ENCODE results near the gene RTF1.

RTF1 gene

DNA sequence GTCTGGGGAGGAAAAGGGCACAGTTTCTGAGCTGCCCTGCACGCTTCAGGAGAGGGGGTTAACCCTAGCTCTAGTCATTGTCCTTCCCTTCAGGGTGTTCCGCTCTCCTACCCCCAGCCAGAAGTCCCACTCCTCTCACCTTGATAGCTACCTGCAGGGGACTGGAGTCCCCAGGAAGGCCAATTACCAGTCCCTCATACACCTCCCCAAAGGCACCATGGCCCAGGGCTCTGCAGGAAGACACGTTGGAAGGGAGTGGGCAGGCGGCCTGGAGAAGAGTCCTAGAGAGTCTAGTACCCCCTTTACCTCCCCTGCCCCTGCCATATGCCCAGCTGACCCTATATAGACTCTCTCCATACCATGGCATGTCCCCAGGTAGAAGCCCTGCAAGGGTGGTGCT, 88.9 kb downstream of the RTF1 start:
- DNase-seq (ENCODE audit: low read depth in 2 of 2), result no peak

DNA sequence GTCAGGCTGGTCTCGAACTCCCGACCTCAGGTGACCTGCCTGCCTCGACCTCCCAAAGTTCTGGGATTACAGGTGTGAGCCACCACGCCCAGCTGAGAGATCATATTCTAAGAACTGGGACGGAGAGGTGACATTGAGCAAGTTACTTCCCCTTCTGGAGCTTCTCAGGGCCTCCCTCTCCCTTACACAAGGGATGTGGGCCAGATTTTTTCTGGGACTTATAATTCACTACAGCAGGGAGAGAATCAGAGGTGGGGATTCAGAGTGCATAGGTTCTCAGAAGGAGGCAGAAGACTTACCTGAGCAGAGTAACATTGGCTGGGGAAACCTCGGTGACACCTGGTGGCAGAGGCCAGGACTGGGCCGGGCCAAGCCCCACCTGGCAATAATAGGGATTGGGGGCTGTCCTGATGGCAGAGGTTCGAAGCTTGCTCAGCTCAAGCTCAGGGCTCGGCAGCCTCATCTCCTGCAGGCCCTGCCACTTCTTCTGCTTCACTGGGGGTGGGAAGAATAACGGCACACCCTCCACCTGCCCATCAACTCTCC, 90.0 kb downstream of the RTF1 start:
- DNase-seq (ENCODE audit: low read depth in 2 of 2), result no peak

DNA sequence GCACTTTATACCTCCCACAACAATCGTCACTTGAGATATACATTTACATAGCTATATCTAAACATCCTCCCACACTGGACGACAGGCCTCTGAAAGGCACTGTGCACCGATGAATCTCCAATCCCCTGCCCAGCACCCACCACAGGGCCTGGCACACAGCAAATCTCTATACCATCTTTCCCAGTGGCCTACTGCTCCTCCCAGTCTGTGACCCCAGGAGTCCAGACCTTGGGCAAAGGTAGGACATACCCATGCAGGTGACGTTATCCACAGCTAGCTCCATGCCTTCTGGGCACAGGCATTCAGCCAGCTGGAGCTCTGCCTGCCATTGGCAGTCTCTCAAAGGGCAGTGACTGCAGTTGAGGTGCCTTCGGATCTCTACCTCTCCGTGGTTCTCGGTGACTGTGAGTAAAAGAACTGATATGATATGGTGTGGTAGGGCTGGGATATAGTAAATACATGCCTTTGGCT, 91.0 kb downstream of the RTF1 start:
- DNase-seq (ENCODE audit: low read depth in 2 of 2), result no peak

DNA sequence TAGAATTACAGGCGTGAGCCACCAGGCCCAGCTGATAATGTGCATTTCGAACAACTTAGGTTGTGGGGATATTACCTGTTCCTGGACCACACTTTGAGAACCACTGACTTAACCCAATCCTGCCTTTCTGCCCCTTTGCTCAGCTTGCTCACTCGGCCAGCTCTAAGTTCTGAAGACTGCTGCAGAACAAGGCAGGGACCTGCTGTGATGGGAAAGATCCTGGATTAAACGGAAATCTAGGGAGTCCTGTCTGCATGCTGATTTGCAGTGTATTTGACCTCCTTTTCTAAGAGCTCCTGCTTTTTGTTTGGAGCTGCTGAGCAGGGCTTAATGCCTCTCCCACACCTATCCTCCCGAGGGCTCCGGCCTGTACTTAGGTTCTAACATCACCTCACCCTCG, 93.8 kb downstream of the RTF1 start:
- no peak for DNase-seq (ENCODE audit: low read depth in 2 of 2)

DNA sequence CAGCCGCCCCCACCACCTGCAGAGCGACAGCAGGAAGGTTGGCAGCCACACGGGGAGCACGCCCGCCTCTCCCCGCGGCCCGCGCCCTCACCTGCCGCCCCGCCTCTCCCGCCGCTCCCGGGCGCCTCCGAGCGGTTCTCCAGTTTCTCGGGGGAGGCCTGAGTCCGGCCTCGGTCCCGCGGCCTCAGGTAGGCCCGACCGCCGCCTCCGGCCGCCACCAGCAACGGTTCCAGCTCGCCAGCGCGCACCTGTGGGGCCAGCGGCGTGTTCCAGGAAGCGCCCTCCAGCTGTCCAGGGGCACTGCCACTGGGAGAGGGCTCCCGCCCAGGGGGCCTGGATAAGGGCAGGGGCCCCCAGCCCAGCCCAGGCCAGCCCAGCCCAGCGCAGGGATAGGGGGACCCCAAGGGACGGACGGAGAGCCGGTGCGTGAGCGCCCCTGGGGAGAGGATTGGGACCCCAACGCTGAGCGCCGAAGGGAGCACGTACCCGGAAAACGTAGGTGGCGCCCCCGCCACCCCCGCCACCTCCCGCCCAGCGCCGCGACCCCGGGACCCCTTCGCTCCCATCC, 94.5 kb downstream of the RTF1 start:
- no peak for DNase-seq (ENCODE audit: low read depth in 2 of 2)

DNA sequence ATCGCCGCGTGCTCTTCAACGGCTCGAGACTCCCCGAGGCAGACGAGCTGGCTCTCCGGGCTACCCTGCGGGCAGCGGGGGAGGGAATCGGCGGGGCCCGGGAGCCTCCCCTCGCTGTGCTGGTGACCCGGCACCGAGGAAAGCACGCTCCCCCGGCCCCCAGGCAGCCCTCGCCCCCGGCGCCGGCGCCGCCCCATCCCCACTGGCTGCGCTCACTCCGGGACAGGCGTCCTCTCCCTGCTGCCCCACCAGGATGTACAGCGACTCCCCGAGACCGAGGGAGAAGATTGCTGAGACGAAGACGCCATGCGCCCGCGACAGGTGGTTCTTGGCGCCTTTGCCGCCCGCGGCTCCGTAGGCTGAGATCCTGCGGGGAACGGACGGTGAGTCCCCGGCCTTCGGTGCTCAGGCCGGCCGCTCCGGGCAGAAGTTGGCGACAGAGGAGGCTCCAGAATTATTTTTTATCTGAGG, 95.0 kb downstream of the RTF1 start:
- no peak for DNase-seq (ENCODE audit: low read depth in 2 of 2)

DNA sequence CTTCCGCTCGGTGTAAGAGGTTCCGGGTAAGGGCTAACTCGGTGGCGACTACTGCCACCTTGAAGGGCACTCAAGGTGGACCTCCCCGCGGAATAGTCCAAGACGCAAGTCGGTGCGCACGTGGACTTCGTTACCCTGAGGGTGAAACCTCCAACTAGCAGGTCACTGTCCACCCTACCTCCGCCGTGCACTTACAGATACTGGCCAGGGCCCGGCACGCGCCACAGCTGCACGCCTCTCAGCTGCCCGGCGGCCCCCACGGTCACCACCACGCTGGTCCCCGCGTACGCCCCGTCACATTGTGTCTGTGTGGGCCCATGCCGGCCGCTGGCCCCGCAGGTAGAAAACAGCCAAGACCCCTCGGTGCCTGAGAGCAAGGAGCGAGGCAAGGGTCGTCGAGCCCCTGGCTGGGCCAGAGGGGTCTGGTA, 95.6 kb downstream of the RTF1 start:
- no peak for DNase-seq (ENCODE audit: low read depth in 2 of 2)

DNA sequence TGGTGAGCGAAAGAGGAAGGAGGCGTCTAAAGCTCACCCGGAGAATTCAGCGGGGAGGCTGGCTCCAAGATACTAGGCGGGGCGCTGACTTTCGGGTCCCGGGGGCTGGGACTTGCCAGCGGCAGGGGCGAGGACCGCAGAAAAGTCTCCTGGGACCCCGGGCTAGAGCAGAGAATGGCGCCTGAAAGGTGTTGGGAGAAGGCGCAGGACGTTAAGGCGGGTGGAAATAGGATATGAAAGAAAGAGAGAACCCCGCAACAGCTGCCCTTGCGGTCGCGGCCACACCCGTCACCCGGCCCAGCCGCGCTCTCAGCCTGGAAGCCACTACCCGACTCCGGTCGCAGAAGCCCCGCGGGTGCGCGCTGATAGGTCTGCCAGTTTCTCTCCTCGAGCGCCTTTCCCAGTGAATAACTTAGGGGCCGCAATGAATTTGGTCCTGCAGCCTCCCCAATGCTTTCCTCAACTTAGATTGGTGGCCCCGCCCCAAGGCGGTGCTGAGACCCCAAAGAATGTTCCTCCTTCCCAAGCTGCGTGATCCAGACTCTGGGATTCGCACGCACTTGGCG, 96.1 kb downstream of the RTF1 start:
- DNase-seq (ENCODE audit: low read depth in 2 of 2), result no peak

DNA sequence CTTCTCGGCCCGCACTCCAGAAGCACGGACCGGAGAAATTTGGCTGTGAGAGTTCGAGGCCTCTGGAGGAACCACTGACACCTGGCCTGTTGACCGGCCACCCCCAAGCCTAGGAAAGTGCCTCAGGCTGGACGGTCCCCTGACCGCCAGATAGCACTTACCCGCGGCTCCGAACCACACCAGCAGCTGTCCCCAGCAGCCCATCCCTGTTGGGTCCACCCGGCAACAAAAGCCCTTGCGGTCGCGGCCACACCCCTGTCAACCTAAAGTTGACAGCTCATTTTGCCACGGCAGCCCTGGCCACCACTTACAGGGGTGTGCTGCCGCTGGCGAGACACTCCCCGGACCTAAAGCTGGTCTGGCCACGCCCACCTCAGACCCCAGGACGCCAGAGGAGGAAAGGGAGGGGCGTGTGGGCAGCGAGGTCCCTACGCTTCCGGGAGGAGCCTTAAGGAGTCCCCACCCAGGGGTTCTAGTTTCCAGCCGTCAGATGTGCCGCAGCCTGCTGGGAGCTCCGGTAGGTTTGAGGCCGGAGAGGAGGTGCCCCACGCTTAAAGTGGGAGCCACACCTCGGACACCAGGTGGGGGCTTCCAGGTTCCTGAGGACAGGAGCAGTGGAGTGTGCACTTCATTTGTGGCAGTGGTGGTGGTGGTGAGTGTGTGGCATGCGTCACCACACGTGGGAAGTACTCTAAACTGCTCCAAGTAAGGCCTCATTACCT, 96.8 kb downstream of the RTF1 start, which contains the start of gene LTK:
Gene LTK, minus strand, starts transcription at position 322 of the 722 bp plus-strand sequence. Its CDS starts 118 bp downstream, at position 204.
- no peak for DNase-seq (ENCODE audit: low read depth in 2 of 2)

DNA sequence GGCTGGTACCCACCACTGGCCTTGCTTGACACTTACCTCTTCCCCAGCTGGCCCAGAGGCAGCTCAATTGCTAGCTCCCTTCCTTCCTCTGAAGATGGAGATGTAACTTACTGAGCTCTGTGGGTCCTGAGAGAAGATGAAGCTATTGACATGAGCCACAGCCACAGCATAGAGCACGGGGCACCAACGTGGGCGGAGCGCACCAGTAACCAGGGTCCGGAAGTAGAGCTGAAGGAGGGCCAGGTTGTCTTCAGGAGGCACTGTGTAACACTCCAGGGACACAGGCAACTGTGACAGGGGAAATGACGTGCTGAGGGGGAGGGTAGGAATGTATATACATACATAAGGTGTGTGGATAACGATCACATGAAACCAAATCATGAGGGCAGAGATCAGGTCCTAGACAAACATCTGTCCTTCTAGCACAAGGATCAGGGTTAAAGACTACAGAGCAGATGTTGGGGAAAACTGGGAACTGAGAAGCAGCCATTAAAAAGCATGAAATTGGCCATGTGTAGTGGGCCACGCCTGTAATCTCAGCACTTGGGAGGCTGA, 101.1 kb downstream of the RTF1 start:
- DNase-seq (ENCODE audit: low read depth in 2 of 2), result no peak

DNA sequence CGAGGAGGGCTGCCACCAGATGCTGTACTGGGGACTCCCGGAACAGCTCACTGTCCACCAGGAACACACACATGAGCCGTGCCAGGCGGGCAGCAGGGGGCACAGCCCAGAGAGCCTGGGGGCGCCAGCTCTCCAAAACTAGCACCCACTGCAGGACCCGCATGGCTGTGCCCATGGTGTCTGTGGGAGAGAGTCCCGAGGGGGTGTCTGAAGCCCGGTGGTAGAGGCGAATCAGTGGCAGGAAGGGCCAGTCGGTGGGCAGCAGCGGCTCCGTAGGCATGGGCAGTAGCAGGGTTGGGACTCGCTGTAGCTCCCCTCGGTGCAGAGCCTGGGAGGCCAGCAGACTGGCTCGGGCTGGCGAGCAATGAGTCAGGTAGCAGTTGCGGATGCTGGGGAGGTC, 103.7 kb downstream of the RTF1 start:
- DNase-seq (ENCODE audit: low read depth in 2 of 2), result no peak

DNA sequence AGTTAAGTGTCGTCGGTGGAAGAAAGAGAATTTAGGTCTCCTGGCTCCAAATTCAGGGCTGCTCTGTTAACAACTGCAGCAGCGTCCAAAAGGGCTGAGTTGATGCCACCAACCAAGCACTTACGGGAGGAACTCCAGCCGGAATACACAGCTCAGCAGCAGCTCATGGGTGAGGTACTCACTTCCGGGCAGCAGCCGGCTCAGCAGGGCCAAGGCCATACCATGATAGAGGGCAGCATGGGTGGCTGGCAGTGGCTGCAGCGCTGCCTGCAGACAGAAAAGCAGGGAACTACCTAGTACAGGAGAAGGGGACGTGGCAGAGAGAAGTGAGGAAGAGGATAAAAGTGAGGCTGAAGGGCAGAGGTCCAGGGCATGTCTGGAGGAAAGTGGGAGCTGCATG, 104.7 kb downstream of the RTF1 start:
- DNase-seq (ENCODE audit: low read depth in 2 of 2), result no peak

DNA sequence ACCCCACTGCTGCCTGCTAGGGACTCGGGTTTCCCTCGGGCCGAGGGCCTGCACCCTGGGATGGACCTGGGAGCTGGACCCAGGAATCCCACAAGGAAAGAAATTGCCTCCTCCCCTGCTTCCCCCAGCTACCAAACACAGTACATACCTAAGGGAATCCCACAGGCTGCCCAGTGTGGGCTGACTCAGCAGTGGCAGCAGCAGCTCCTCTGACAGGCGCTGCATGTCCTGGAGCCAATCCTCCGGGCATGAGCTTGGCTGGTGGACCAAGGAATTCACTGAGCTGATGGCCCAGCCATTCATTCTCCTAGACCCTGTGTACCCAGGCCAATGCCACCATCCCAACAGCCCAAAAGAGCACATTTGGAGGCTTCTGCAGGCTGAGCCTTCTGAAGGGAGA, 106.2 kb downstream of the RTF1 start:
- DNase-seq (ENCODE audit: low read depth in 2 of 2), result no peak

DNA sequence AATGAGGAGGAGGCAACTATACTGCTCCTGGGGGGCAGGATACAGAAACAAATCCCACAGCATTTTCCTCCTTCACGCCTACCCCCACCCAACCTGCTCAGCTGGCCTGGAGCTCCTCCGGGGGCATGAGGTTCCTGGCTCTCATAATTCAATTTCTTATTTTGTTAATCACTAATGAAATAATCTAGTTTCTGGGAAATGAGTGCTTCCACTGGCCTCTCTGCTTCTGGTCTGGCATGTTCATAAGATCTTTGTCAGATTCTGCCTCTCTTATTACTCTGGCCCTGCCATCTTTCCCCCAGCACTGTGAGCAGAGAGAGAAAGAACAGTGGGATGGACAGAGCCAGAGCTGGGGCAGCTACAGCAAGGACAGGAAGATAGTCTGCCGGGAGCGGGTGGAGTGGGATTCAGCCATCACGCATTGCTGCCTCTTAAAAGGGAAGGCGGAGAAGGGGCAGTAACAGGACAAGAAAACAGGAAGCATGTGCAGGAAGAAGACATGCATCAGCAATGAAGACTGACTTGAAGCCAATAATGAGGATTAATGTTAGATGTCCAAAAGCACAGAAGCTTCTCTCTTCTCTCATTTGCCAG, 113.6 kb downstream of the RTF1 start:
- no peak for DNase-seq (ENCODE audit: low read depth in 2 of 2)
